HG03521 (cell line): Measurements from ENCODE around the gene WBP1L.
"Not testable (repeated sequence)": the region's sequence is repeated elsewhere in the genome, so short reads cannot be mapped to it uniquely, and the experiment has no call there.

ENCODE experiments used
- ATAC-seq: cut with Tn5 transposase; IDR thresholded peaks from one replicate; pipeline ENCODE4 v1.9.1; 2021; ENCODE audit warnings: mild to moderate bottlenecking, moderate library complexity; ENCODE audit not compliant: unreplicated experiment

The WBP1L gene

GRCh38 chr10:102804382-102805055, 60.8 kb downstream of the WBP1L start:
- ATAC-seq, result no peak

DNA sequence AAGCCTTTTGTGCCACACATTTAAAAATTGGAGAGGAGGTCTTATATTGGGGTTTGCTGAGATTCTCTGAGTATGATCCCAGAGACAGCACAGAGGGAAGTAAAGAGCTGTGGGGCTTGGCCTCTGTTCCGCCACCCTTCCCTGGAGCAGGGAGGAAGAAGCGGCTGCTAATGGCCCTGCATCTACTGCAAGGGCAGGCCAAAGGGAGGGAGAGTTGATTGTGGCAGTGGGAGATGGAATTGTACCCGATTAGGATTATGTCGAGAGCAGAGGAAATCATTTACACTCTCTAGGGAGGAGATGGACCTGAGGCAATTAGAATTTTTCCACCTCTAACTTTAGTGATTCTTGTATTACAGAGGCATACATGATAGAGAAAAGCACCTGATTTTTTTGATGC, 64.6 kb downstream of the WBP1L start:
- ATAC-seq, result no peak

DNA sequence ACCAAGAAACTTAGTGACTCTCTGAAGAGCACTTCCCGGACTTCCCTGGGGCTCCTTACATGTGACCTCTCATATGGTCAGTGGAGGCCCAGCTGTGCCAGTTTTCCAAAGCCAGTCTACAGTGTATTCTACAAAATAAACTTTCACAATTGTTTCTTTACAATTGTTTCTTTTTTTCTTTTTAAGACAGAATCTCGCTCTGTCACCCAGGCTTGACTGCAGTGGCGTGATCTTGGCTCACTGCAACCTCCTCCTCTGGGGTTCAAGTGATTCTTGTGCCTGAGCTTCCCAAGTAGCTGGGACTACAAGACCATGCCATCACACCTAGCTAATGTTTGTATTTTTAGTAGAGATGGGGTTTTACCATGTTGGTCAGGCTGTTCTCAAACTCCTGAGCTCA, 67.6 kb downstream of the WBP1L start:
- no peak for ATAC-seq

- no peak for ATAC-seq
Measured at GRCh38 chr10:102812231-102812876, 68.6 kb downstream of the WBP1L start.

DNA sequence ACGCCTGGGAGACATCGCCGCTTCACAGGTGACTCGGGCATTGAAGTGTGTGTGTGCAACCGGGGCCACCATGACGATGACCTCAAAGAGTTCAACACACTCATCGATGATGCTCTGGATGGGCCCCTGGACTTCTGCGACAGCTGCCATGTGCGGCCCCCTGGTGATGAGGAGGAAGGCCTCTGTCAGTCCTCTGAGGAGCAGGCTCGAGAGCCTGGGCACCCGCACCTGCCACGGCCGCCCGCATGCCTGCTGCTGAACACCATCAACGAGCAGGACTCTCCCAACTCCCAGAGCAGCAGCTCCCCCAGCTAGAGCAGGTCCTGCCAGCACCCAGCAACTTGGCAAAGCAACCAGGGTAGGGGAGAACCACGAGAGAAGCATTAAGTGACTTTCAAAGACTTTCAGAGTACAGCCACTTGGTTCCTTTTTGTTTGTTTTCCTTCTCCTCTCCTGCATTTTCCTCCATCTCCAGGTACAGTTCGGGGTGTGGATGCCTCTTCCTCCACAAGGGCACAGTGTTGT, 69.3 kb downstream of the WBP1L start:
- no peak for ATAC-seq

DNA sequence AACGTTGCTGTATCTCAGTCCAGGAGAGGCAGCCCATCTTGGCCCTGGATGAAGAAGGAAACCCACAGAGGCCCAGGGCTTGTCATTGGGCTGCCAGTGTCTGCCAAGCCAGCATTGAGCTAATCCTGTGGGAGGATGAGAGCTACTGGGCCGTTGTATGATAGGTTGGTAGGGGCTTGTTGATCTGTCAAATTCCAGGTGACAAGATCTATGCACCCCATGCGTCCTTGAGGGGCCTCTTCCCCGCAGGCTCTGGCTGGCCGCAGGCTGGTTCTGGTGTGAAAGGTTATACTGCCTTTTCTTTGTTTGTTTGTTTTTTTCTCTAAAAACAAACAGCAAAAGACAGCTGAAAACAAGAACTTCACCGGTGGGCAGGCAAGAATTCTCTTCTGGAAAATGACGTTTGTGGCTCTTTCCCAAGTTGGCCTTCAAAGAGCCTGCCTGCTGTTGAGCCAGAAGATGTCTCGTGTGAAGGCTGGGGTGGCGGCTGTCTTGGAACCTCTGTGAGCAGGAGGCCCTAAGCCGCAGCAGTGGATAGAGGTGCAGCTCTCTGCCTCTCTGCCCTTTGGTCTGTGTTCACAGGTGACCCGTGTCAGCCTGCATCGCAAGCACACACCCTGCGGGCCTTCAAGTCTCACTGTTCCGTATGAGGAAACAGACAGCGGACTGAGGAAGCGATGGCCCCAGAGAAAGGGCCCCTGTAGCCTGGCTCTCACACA, 70.1 kb downstream of the WBP1L start:
- no peak for ATAC-seq

- ATAC-seq, result no peak
Measured at GRCh38 chr10:102814453-102814871, 70.7 kb downstream of the WBP1L start.

DNA sequence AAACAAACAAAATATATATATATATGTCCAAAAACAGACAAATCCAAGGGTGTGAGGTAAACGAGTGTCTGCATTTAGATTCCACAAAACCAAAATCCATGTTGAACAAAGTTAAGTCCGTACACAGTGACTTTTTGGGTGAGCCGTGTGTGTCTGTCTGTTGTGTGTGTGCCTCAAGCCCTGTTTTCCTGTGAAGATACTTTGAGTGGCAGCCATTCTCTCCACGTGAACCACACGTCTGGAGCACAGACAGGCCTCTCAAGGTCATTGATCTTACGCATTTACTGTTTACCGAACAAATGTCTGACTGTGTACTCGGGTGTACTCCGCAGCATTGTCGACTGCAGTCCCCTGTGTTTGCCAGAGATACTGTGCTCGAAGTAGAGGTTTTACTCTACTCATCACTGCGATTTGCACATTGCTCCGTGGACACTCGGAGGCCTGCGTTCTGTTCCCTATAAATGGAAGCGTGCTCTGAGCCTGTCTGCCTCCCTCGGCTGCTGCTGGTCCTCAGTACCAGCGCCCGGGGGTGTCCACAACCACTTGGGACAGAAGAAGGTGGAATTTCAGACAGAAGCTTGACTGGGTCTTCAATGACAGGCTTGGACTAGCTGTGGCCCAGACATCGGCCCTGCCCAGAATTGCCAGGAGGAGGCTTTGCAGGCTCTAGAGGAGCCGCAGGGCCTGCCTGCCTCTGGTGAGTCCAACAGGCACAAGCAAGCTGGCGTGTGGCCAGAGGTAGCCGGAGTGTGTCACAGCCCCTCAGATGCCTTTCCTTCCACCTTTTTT, 71.3 kb downstream of the WBP1L start:
- no peak for ATAC-seq

GRCh38 chr10:102815790-102816549, 72.2 kb downstream of the WBP1L start:
- no peak for ATAC-seq

DNA sequence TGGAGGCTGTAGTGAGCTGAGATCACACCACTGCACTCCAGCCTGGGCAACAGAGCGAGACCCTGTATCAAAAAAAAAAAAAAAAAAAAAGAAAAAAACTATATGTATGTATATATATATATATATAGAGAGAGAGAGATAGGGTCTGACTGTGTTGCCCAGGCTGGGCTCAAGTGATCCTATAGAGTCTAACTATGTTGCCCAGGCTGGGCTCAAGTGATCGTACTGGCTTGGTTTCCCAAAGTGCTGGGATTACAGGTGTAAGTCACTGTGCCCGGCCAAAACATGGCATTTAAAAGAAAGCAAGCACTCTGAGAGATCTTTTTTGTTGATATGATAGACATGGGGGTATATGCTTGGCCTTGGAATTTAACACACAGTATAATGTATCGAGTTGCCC, 73.4 kb downstream of the WBP1L start:
- no peak for ATAC-seq

DNA sequence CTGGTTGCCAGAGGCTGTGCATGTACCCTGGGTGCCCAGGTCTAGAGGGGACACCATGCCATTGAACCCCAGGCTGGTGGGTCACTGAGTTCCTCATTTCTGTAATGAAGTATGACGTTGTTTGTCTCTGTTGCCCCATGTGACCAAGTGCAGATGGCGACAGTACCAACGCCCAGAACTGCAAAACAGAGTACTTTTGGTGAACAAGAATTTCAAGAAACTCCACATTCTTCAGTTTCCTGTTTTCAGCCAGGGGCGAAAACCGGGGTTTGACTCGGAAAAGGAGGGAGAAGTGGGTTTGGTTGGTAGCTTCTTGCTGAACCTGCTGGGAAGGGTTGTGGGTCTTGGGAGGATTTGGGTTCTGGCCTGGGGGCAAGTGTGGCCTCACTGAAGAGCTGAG, 75.3 kb downstream of the WBP1L start:
- ATAC-seq, result no peak

DNA sequence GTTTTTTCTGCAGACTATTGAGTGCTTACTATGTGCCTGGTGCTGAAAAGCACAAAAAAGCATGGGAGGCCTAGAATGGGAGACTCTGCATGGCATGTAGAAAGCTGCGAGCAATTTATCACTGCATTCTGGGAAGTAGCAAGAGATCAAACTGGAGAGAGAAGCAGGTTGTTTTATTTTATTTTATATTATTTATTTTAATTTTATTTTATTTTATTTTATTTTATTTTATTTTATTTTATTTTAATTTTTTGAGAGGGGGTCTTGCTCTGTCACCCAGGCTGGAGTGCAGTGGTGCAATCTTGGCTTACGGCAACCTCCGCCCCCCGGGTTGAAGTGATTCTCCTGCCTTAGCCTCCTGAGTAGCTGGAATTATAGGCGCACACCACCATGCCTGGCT, 76.3 kb downstream of the WBP1L start:
- ATAC-seq, result not testable (repeated sequence)

DNA sequence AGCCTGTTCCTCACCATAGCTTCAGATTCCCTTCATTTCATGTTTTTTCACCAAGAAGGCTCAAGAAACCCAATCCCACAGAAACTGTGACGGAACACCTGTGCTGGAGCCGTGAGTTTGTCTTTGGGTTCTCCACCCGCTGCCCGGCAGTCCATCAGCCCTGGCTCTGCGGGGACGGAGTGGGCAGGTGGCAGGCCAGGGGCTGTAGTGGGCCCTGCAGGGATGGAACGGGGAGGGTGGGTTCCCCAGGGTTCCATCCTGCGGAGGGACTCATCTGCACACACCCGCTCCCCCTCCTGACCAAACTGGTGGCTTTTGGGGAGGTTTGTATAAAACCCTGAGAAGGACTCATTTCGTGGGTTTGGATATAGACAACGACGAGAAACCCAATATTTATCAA, 78.5 kb downstream of the WBP1L start:
- no peak for ATAC-seq

DNA sequence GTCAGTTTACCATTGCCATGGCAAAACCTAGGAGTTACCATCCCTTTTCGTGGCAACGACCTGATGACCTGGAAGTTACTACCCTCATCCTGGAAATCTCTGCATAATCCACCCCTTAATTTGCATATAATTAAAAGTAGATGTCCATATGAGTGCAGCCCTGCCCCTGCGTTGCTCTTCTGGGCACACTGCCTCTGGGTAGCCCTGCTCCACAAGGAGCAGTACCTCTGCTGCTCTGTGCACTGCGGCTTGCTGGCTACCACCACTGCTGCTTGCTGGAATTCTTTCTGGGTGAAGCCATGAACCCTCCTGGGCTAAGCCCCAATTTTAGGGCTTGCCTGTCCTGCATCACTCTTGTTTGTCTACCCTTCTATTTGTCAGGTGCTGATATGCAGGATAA, 80.9 kb downstream of the WBP1L start:
- no peak for ATAC-seq

- ATAC-seq, result no peak
Measured at GRCh38 chr10:102826148-102826796, 82.5 kb downstream of the WBP1L start.

DNA sequence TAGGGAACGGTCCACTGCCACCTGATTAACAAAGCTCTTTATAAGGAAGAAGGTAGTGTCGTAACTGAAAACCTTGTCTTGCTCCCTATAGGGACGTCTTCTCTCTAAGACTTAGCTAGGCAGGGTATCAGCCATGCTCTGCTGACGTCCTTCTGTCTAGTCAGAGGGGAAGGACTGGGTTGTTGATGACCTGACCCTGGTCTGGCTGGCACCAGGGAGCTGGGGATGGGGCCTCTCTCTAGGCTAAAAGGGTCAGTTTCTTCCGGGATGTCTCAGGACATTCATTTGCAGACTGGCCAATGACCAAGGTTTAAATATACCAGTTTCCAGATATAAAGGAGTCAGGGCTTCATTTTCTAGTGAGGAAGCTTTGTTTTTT, 83.8 kb downstream of the WBP1L start:
- no peak for ATAC-seq

- no peak for ATAC-seq
Measured at GRCh38 chr10:102831322-102832071, 87.7 kb downstream of the WBP1L start.

DNA sequence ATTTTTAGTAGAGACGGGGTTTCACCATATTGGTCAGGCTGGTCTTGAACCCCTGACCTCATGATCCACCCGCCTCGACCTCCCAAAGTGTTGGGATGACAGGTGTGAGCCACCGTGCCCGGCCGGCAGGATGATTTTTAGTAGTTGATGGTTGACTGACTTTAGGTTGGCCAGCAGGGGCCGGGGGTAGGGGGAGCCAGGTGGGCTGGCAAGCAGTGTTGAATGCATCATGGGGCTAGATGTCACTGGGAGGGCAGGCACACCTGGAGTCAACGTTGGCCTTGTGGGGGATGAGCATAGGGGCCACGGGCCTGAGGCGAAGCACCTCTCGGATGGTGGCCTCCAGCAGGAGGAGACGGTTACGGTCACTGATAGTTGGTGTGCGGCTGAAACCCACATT, 88.5 kb downstream of the WBP1L start:
- no peak for ATAC-seq

DNA sequence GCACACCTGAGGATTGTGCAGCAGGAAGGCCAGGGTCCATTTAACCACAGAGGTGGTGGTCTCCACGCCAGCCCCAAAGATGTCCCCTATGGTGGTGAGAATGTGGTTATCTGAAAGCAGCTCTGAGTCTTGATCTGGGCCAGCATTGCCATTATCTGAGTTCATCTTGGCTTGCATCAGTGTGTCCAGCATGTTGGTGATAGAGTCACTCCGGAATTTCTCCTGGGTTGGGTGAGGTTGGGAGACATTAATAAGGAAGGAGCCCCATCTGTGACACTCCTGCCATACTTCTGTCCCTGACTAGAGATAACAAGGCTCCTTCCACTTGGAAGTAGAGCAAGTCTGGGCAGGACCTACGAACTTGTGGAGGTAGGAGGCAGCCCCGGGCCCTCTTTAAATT, 89.2 kb downstream of the WBP1L start:
- ATAC-seq, result no peak
